PC-3 (cell line): ENCODE measurements around the gene GPR137B.

Experiments used
- EZH2 ChIP-seq: fragments of 300-600 bp; sonication (generic); IDR thresholded peaks from one replicate; pipeline ENCODE4 v1.6.1; 2017; ENCODE audit warnings: antibody characterized with exemption, mild to moderate bottlenecking, low read length; ENCODE audit not compliant: unreplicated experiment
- EZH2phosphoT487 ChIP-seq: fragments of 300-600 bp; sonication (generic); IDR thresholded peaks from 2 replicates; pipeline ENCODE4 v1.6.1; 2018; ENCODE audit warnings: mild to moderate bottlenecking, antibody characterized with exemption, low read length, borderline replicate concordance
- TF ChIP-seq, protein P1 (sequence below): fragments of 300-600 bp; sonication (generic); conservative IDR thresholded peaks from 2 replicates; pipeline ENCODE4 v1.5.1; 2017; ENCODE audit warnings: antibody characterized with exemption, low read depth, mild to moderate bottlenecking, low read length

DNA sequence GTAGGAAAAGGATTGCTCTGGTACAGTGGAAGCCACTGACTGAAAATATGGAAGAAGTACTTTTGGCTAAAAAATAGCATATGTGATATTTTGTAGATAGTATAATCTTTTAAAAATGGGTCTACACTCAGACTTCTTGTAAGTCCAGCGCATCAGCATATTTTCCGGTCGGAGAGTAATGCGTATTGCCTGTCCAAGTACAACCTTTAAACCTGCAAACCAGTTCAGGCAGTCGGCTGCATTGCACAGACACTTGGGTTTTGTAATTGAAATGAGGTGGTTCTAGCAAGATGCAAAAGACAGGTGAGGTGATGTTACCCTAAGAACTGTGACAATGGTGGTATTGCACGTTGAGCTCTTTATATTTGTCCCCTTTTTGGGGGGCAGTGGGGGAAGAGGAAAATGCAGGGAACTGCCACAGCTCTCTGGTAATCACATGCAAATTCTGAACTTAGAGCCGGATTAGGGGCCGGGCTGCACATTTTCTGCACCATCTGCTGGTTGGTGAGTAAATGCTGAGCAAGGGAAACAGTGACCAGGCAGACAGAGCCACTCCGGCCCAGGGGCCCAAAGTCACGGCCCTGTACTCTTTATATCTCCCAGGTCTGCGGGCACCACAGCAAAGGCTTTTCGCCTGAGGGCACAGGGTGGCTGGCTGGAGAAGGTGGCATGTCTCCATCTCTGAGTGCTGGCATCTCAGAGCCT, 2.3 kb downstream of the GPR137B start:
- TF ChIP-seq, protein P1, sequence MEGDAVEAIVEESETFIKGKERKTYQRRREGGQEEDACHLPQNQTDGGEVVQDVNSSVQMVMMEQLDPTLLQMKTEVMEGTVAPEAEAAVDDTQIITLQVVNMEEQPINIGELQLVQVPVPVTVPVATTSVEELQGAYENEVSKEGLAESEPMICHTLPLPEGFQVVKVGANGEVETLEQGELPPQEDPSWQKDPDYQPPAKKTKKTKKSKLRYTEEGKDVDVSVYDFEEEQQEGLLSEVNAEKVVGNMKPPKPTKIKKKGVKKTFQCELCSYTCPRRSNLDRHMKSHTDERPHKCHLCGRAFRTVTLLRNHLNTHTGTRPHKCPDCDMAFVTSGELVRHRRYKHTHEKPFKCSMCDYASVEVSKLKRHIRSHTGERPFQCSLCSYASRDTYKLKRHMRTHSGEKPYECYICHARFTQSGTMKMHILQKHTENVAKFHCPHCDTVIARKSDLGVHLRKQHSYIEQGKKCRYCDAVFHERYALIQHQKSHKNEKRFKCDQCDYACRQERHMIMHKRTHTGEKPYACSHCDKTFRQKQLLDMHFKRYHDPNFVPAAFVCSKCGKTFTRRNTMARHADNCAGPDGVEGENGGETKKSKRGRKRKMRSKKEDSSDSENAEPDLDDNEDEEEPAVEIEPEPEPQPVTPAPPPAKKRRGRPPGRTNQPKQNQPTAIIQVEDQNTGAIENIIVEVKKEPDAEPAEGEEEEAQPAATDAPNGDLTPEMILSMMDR: no peak
- TF ChIP-seq EZH2phosphoT487 (no peak), EZH2 (no peak)
